Right atrium auricular region (tissue), 2 donors: ENCODE results near the gene ANP32A. TPM values are rescaled to one million over a fixed set of nuclear protein-coding genes. Genes with fewer than 3 reads are reported as not detected.
A peak's percentile ranks its signal among the peaks of the same experiment; 100 is the strongest.

ENCODE experiments used
- DNase-seq: peaks from one replicate; pipeline ENCODE4 v3.0.0-alpha.2; 2019; ENCODE audit warnings: low spot score
- H3K27ac ChIP-seq, 2 donors: fragments of 200-600 bp; sonication (generic); 1 replicate in 1 of 2; 2 replicates in 1 of 2; pipeline ENCODE4 v1.5.1; 2016 to 2019
- H3K27me3 ChIP-seq, 2 donors: fragments of 200-600 bp; sonication (generic); one replicate each; pipeline versions ENCODE4 v1.5.1 to v1.6.0; 2017 to 2019
- H3K36me3 ChIP-seq: fragments of 200-600 bp; sonication (generic); one replicate; pipeline ENCODE4 v1.5.1; 2016
- H3K4me1 ChIP-seq, 2 donors: fragments of 200-600 bp; sonication (generic); one replicate each; pipeline versions ENCODE4 v1.5.1 to v1.6.0; 2017 to 2019
- H3K4me3 ChIP-seq, 2 donors: fragments of 200-600 bp; sonication (generic); 1 replicate in 1 of 2; 2 replicates in 1 of 2; pipeline ENCODE4 v1.5.1; 2017 to 2019; ENCODE audit warnings: mild to moderate bottlenecking in 1 of 2, moderate library complexity in 1 of 2
- H3K9me3 ChIP-seq, 2 donors: fragments of 200-600 bp; sonication (generic); one replicate each; pipeline ENCODE4 v1.5.1; 2019
- microRNA-seq, 2 donors: library from miRNA; unstranded; fragments of <30 nt; microRNA quantifications; one replicate each; pipeline ENCODE4, GENCODE V29; 2016 to 2017; ENCODE audit warnings: borderline number of aligned reads in 2 of 2, borderline replicate concordance in 1 of 2
- total RNA-seq, 2 donors: library from RNA; depleted of rRNA; stranded (reverse); fragments of >200 nt; gene quantifications; one replicate each; pipeline ENCODE4 v1.1.0, GENCODE V29; 2016
- TF ChIP-seq, protein P1 (sequence below), 2 donors: fragments of 200-600 bp; sonication (generic); IDR thresholded peaks; one replicate each; pipeline ENCODE4 v1.5.1; 2019; ENCODE audit warnings: antibody characterized with exemption in 2 of 2

Gene ANP32A
- total RNA-seq, 2 donors from 2014 or later: 60.9 to 69.2 TPM

DNA sequence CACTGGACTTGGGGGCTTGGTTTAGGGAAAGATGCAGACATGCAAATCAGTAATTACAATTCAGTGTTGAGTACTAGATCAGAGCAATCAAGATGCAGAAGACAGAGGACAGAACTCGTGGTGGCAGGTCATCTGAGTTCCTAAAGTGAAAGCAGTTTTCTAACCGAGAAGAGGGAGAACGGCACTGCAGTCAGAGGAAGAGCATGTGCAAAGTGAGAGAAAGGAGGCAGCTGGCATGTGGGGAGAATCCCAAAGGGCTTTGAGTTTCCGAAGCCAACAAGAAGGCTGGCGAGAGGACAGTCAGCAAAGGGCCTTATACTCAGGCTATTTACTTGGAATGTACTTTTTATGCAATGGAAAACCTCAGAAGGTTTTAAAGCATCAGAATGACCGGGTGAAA, 87.0 kb downstream of the ANP32A start:
- DNase-seq: no peak
- no peak overlapping the region for H3K27ac ChIP-seq
- no peaks in the 10 kb centered on the region for H3K36me3 ChIP-seq
- H3K4me3 ChIP-seq: no peak overlapping the region
- TF ChIP-seq, protein P1, sequence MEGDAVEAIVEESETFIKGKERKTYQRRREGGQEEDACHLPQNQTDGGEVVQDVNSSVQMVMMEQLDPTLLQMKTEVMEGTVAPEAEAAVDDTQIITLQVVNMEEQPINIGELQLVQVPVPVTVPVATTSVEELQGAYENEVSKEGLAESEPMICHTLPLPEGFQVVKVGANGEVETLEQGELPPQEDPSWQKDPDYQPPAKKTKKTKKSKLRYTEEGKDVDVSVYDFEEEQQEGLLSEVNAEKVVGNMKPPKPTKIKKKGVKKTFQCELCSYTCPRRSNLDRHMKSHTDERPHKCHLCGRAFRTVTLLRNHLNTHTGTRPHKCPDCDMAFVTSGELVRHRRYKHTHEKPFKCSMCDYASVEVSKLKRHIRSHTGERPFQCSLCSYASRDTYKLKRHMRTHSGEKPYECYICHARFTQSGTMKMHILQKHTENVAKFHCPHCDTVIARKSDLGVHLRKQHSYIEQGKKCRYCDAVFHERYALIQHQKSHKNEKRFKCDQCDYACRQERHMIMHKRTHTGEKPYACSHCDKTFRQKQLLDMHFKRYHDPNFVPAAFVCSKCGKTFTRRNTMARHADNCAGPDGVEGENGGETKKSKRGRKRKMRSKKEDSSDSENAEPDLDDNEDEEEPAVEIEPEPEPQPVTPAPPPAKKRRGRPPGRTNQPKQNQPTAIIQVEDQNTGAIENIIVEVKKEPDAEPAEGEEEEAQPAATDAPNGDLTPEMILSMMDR (IDR thresholded peaks at IDR 0.05): no peak
- peaks cover 0 to 38% of the 10 kb centered on the region in 2 donors for H3K4me1 ChIP-seq
- no peaks in the 10 kb centered on the region for H3K27me3 ChIP-seq
- H3K9me3 ChIP-seq: no peaks in the 10 kb centered on the region

DNA sequence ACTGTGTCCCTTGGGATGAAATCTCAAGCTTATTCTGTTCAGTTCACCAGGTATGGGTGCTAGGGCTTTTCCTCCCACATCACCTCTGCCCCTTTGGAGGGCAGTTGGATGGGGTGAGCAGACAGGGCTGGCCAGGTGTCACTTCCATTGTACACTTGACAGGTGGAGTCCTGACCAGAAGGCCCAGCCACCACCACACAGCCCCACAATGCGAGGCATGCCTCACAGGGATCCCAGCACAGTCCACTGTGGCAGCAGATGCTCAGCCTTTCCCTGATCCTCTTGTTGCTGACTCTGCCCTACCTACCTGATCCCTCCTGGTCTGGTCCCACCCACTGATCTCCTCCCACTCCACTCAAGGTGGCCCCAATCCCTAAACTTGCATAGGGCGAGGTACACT, 88.2 kb downstream of the ANP32A start:
- TF ChIP-seq, protein P1 (IDR thresholded peaks at IDR 0.05): no peak
- Histone ChIP-seq H3K9me3 (no peaks in the 10 kb centered on the region), H3K4me3 (no peak overlapping the region), H3K36me3 (no peaks in the 10 kb centered on the region), H3K4me1 (peaks cover 0 to 45% of the 10 kb centered on the region in 2 donors), H3K27ac (no peak overlapping the region), H3K27me3 (no peaks in the 10 kb centered on the region)
- no peak for DNase-seq

DNA sequence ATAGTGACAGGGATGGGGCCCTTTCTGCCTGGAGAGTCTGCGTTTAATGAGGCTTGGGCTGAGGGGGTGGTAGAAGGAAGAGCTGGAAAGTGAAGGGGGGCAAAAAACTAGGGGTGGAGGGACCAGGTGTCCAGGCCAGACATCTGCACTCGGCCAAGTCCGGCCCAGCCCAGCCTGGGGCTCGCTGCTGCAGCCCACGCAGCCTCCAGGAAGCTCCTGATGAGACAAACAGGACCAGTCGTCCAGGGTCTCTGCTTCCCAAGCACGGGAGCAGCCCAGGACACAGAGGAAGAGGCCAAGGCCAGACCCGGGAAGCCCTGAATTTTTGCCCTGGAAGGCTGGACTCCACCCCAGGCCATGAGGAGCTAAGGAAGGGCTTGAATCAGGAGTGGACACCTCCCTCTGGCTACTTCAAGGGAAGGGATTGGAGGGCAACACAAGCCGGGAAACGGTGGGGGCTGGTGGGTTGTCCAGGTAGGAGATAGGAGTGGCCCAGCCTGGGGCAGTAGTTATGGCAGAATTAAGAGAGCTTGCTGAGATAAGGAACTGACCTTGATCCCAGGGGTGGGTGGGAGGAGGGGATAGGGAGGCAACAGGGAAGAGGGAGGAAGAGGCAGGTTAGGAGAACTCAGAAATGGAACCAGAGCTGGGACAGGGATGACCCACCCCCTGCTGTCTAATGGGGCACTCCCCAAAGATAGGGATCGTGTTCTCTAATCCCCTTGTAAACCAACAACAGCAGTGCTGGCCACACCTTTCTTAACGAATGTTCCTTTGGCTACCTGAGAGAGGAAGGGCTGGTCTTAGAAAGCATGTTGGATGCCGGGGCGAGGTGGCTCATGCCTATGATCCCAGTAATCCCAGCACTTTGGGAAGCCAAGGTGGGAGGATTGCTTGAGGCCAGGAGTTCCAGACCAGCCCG, 89.5 kb downstream of the ANP32A start:
- H3K9me3 ChIP-seq: no peaks in the 10 kb centered on the region
- no peak overlapping the region for H3K4me3 ChIP-seq
- no peaks in the 10 kb centered on the region for H3K27me3 ChIP-seq
- H3K4me1 ChIP-seq: peaks cover 0 to 49% of the 10 kb centered on the region in 2 donors
- TF ChIP-seq, protein P1 (IDR thresholded peaks at IDR 0.05): no peak
- peak overlapping the region; percentile 12 to 58 for H3K27ac ChIP-seq
- no peak for DNase-seq
- no peaks in the 10 kb centered on the region for H3K36me3 ChIP-seq

DNA sequence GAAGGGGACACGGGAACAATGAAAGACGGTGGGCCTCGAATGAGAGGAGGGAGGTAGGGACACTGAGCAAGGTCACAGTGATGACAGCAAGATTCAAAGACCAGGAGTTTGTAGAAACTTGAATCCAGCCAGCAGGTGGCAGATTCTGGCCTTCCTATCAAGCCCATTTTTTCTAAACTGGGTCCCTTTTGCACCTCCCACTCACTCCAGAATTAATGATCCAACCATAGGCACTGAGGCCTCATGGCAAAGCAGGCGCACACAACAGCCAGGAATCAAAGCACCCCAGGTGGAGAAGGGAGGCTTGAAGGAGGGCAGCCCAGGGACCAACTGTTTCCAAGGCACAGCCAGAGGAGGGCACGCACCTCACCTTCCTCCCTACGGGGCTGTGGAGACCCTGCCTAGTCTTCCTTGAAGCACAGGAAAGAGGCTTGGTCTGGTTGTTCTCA, 90.2 kb downstream of the ANP32A start:
- peak overlapping the region; percentile 12 to 58 for H3K27ac ChIP-seq
- TF ChIP-seq, protein P1 (IDR thresholded peaks at IDR 0.05): peak in 1 of 2 donors; percentile 68
- H3K27me3 ChIP-seq: no peaks in the 10 kb centered on the region
- peaks cover 0 to 56% of the 10 kb centered on the region in 2 donors for H3K4me1 ChIP-seq
- no peak overlapping the region for H3K4me3 ChIP-seq
- H3K9me3 ChIP-seq: no peaks in the 10 kb centered on the region
- no peaks in the 10 kb centered on the region for H3K36me3 ChIP-seq
- DNase-seq: no peak

DNA sequence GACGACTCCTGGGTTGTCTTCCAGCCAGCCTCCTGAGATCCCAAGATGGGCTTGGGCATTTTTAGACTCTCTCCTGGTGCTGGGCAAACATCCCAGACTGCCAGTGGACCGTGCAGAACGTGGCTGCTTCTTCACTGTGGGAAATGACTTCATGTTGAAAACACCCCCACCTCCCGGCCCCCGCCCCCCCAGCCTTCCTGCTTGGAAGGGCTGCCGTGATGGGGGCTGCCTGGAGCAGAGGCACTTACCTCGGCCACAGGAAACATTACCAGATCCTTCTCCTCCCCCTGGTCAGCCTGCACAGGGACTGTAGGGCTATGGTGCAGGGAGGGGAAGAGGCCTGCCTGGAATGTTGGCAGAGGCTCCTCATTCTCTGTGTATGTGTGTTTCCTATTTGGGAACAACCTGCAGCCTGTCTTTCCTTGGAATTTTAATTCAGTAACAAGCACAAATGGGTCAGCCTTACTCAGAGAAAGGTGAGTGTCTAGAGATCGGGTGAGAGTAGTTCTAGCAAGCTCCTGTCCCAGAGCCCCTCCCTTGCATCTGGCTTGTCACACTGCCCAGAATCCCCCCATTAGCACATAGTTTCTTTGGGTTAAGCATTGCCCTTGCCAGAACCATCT, 90.8 kb downstream of the ANP32A start:
- H3K27me3 ChIP-seq: no peaks in the 10 kb centered on the region
- H3K4me1 ChIP-seq: peaks cover 0 to 58% of the 10 kb centered on the region in 2 donors
- no peak overlapping the region for H3K4me3 ChIP-seq
- no peaks in the 10 kb centered on the region for H3K9me3 ChIP-seq
- no peaks in the 10 kb centered on the region for H3K36me3 ChIP-seq
- peak overlapping the region; percentile 12 to 58 for H3K27ac ChIP-seq
- TF ChIP-seq, protein P1 (IDR thresholded peaks at IDR 0.05): no peak
- DNase-seq: no peak

Small RNAs within 50 kb of the gene (microRNA-seq; reads per million reads assigned to microRNA genes)
- 0 reads per million in 2 donors for gene MIR4312

Other genes with a start within 250 kb of the ANP32A start
- 1 to 10 TPM; 6.0 to 9.7 TPM for gene CORO2B, start 241.9 kb downstream of the ANP32A start, total RNA-seq
- gene SPESP1, start 109.6 kb upstream of the ANP32A start, total RNA-seq: 1 to 10 TPM; 4.8 to 7.2 TPM
- gene NOX5, start 193.8 kb upstream of the ANP32A start, total RNA-seq: under 1 TPM; 0.16 to 0.19 TPM